HepG2 (cell line): Measurements from ENCODE around the gene INF2. TPM values are rescaled to one million over a fixed set of nuclear protein-coding genes. Genes with fewer than 3 reads are reported as not detected.

ENCODE experiments used
- EP300 ChIP-seq, 3 experiments: sonication (generic) in 1 of 3; formaldehyde crosslinking in 1 of 3; IDR thresholded peaks; 2 replicates each; pipeline versions ENCODE4 v1.5.1 to v1.6.1; 2011 to 2020; ENCODE audit warnings: low read depth in 2 of 3, low read length in 2 of 3, borderline replicate concordance in 1 of 3, improper control_type of control experiment in 1 of 3, mild to moderate bottlenecking in 1 of 3, missing genetic modification reagents in 1 of 3, moderate library complexity in 1 of 3
- HES4 ChIP-seq: sonication (generic); formaldehyde crosslinking; IDR thresholded peaks from 2 replicates; pipeline ENCODE4 v1.9.0; 2021; ENCODE audit warnings: mild to moderate bottlenecking, missing genetic modification reagents, borderline replicate concordance
- KLF15 ChIP-seq: sonication (generic); formaldehyde crosslinking; IDR thresholded peaks from 2 replicates; pipeline ENCODE4 v1.8.1; 2023; ENCODE audit warnings: borderline replicate concordance, mild to moderate bottlenecking, inconsistent platforms, missing genetic modification reagents, mixed read lengths
- KLF6 ChIP-seq: IDR thresholded peaks from 2 replicates; pipeline ENCODE4 v1.8.0; 2016; ENCODE audit warnings: missing biosample characterization, missing genetic modification reagents
- NR1H2 ChIP-seq: sonication (generic); formaldehyde crosslinking; IDR thresholded peaks from 2 replicates; pipeline ENCODE4 v1.8.1; 2022; ENCODE audit warnings: low read depth, missing genetic modification reagents, borderline replicate concordance
- NR2C2 ChIP-seq: sonication (generic); formaldehyde crosslinking; IDR thresholded peaks from 2 replicates; pipeline ENCODE4 v1.4.0; 2020; ENCODE audit warnings: missing genetic modification reagents, mild to moderate bottlenecking, moderate library complexity, borderline replicate concordance
- PRDM4 ChIP-seq: sonication (generic); formaldehyde crosslinking; IDR thresholded peaks from 2 replicates; pipeline ENCODE4 v1.9.0; 2021; ENCODE audit warnings: missing genetic modification reagents, borderline replicate concordance
- RAD21 ChIP-seq: fragments of 450-650 bp; formaldehyde crosslinking; IDR thresholded peaks from 2 replicates; pipeline ENCODE4 v1.5.0; 2020; ENCODE audit warnings: mild to moderate bottlenecking
- RFX5 ChIP-seq: IDR thresholded peaks from 2 replicates; pipeline ENCODE4 v1.6.1; 2011; ENCODE audit warnings: low read depth, low read length, improper control_type of control experiment
- SIN3B ChIP-seq: fragments of 150-350 bp; IDR thresholded peaks from 2 replicates; pipeline ENCODE4 v1.6.1; 2014; ENCODE audit warnings: low read length
- ZNF605 ChIP-seq: sonication (generic); formaldehyde crosslinking; IDR thresholded peaks from 2 replicates; pipeline ENCODE4 v1.8.0; 2022; ENCODE audit warnings: mild to moderate bottlenecking, missing genetic modification reagents
- ZNF703 ChIP-seq: sonication (generic); formaldehyde crosslinking; IDR thresholded peaks from 2 replicates; pipeline ENCODE4 v1.5.1; 2020; ENCODE audit warnings: missing genetic modification reagents, mild to moderate bottlenecking, moderate library complexity, borderline replicate concordance
- ZNF724P ChIP-seq: sonication (generic); formaldehyde crosslinking; IDR thresholded peaks from 2 replicates; pipeline ENCODE4 v1.8.0; 2022; ENCODE audit warnings: missing genetic modification reagents, borderline replicate concordance
- ZSCAN30 ChIP-seq: sonication (generic); formaldehyde crosslinking; IDR thresholded peaks from 2 replicates; pipeline ENCODE4 v1.5.0; 2020; ENCODE audit warnings: mild to moderate bottlenecking, missing genetic modification reagents
- polyA plus RNA-seq, 8 experiments: library from polyadenylated mRNA; depleted of rRNA in 3 of 8; stranded (reverse) in 7 of 8; unstranded in 1 of 8; fragments of >200 nt; fragmentation: Illumina TruSeq in 4 of 8; extraction: Trizol in 4 of 8; gene quantifications; 2 replicates each; pipeline versions ENCODE4 v1.2.1 to v1.2.3, GENCODE V29; 2011 to 2016; ENCODE audit warnings: low read depth in 4 of 8, missing spikeins in 1 of 8, mixed read lengths in 1 of 8; ENCODE audit not compliant: insufficient read depth in 1 of 8
- total RNA-seq, 5 experiments: library from RNA; depleted of rRNA; stranded (reverse); fragments of >200 nt; fragmentation: Illumina TruSeq; extraction: Trizol; gene quantifications; 2 replicates each; pipeline ENCODE4 v1.2.3, GENCODE V29; 2016; ENCODE audit warnings: low read depth in 1 of 5
- TF ChIP-seq, protein P1 (sequence below): sonication (generic); formaldehyde crosslinking; IDR thresholded peaks from 2 replicates; pipeline ENCODE4 v1.5.0; 2020; ENCODE audit warnings: missing genetic modification reagents
- TF ChIP-seq, protein P2 (sequence below): sonication (generic); formaldehyde crosslinking; IDR thresholded peaks from 2 replicates; pipeline ENCODE4; 2020; ENCODE audit warnings: missing genetic modification reagents, mild to moderate bottlenecking, borderline replicate concordance
- TF ChIP-seq, protein P3 (sequence below): sonication (generic); formaldehyde crosslinking; IDR thresholded peaks from 2 replicates; pipeline ENCODE4 v1.4.0; 2020; ENCODE audit warnings: missing genetic modification reagents, borderline replicate concordance

INF2 gene
- total and polyA plus RNA-seq, 2 of the 13 experiments (the other 11 are each of a cell fraction or from before 2014, with no cell fraction given), result 16.4 to 26.4 TPM

GRCh38 chr14:104735830-104736642 lies 46.6 kb downstream of the INF2 start (continued):
- peak; percentile 87 for TF ChIP-seq NR2C2
- TF ChIP-seq SIN3B, result no peak
- peak; percentile 91 for TF ChIP-seq ZNF605 (CRISPR knock-in tag)
- peak; percentile 87; the same call in 1 of the 2 replicates for TF ChIP-seq ZNF724P
- TF ChIP-seq, protein P1, sequence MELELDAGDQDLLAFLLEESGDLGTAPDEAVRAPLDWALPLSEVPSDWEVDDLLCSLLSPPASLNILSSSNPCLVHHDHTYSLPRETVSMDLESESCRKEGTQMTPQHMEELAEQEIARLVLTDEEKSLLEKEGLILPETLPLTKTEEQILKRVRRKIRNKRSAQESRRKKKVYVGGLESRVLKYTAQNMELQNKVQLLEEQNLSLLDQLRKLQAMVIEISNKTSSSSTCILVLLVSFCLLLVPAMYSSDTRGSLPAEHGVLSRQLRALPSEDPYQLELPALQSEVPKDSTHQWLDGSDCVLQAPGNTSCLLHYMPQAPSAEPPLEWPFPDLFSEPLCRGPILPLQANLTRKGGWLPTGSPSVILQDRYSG (CRISPR knock-in tag), result no peak
- TF ChIP-seq, protein P2, sequence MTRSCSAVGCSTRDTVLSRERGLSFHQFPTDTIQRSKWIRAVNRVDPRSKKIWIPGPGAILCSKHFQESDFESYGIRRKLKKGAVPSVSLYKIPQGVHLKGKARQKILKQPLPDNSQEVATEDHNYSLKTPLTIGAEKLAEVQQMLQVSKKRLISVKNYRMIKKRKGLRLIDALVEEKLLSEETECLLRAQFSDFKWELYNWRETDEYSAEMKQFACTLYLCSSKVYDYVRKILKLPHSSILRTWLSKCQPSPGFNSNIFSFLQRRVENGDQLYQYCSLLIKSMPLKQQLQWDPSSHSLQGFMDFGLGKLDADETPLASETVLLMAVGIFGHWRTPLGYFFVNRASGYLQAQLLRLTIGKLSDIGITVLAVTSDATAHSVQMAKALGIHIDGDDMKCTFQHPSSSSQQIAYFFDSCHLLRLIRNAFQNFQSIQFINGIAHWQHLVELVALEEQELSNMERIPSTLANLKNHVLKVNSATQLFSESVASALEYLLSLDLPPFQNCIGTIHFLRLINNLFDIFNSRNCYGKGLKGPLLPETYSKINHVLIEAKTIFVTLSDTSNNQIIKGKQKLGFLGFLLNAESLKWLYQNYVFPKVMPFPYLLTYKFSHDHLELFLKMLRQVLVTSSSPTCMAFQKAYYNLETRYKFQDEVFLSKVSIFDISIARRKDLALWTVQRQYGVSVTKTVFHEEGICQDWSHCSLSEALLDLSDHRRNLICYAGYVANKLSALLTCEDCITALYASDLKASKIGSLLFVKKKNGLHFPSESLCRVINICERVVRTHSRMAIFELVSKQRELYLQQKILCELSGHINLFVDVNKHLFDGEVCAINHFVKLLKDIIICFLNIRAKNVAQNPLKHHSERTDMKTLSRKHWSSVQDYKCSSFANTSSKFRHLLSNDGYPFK (CRISPR knock-in tag), result peak; percentile 75
- TF ChIP-seq RFX5, result no peak
- TF ChIP-seq ZSCAN30 (CRISPR knock-in tag), result no peak
- no peak for TF ChIP-seq PRDM4 (CRISPR knock-in tag)
- TF ChIP-seq ZNF703 (CRISPR knock-in tag), result no peak
- TF ChIP-seq, protein P3, sequence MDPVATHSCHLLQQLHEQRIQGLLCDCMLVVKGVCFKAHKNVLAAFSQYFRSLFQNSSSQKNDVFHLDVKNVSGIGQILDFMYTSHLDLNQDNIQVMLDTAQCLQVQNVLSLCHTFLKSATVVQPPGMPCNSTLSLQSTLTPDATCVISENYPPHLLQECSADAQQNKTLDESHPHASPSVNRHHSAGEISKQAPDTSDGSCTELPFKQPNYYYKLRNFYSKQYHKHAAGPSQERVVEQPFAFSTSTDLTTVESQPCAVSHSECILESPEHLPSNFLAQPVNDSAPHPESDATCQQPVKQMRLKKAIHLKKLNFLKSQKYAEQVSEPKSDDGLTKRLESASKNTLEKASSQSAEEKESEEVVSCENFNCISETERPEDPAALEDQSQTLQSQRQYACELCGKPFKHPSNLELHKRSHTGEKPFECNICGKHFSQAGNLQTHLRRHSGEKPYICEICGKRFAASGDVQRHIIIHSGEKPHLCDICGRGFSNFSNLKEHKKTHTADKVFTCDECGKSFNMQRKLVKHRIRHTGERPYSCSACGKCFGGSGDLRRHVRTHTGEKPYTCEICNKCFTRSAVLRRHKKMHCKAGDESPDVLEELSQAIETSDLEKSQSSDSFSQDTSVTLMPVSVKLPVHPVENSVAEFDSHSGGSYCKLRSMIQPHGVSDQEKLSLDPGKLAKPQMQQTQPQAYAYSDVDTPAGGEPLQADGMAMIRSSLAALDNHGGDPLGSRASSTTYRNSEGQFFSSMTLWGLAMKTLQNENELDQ (CRISPR knock-in tag), result no peak
- TF ChIP-seq KLF15 (CRISPR knock-in tag), result no peak
- peak; percentile 34; the same call in 1 of the 2 replicates for TF ChIP-seq NR1H2 (CRISPR knock-in tag)
- TF ChIP-seq RAD21, result 0 out of 2 replicates have a peak, but pooled peaks have one; percentile 19
- TF ChIP-seq KLF6 (CRISPR knock-in tag), result peak; percentile 66; the same call in 1 of the 2 replicates
- TF ChIP-seq HES4 (CRISPR knock-in tag), result peak; percentile 62; the same call in 1 of the 2 replicates
- TF ChIP-seq EP300 (IDR thresholded peaks at IDR 0.05; ENCODE audit: low read depth in 2 of 2, low read length in 2 of 2), result peak in 1 of 2 experiments; percentile 78; a peak in 1 of 4 replicates
- peak; percentile 82 for TF ChIP-seq EP300 (CRISPR knock-in tag; IDR thresholded peaks at IDR 0.05; ENCODE audit: borderline replicate concordance)
